HCT116 (cell line): ENCODE data around the gene ARSG. TPM values are rescaled to one million over a fixed set of nuclear protein-coding genes. Genes with fewer than 3 reads are reported as not detected.

ENCODE experiments used
- ATAC-seq: fragments of 200-7000 bp; cut with Tn5 transposase; 2 replicates; pipeline ENCODE4 v1.9.1; 2020; ENCODE audit warnings: mild to moderate bottlenecking, moderate library complexity
- BruUV-seq: library from RNA; stranded (reverse); fragments of 400-500 nt; replicated peaks from 2 replicates; lab custom pipeline; 2021; lab: Mats Ljungman, UMichigan
- CTCF ChIA-PET: fragments of 300-600 bp; sonication (Branson Sonifier 250); formaldehyde crosslinking; loops from one replicate; lab custom pipeline; 2021; ENCODE audit warnings: antibody characterized with exemption; lab: Charles Lee
- POLR2A ChIA-PET: fragments of 300-600, 350-600 bp; sonication (Branson Sonifier 250); formaldehyde crosslinking; loops from one replicate; lab custom pipeline; 2021; ENCODE audit warnings: antibody characterized with exemption; lab: Charles Lee
- RAD21 ChIA-PET, 2 experiments: fragments of 300-600 bp; sonication (Branson Sonifier 250); formaldehyde crosslinking; loops; one replicate each; lab custom pipeline; 2023; ENCODE audit warnings: low total read pairs in 2 of 2; ENCODE audit not compliant: uncharacterized antibody in 2 of 2, unreplicated experiment in 2 of 2, low non-redundant PET in 1 of 2; lab: Charles Lee
- DNase-seq: peaks from one replicate; pipeline ENCODE4 v3.0.0-alpha.2; 2010; ENCODE audit warnings: low read depth, low spot score
- H2AFZ ChIP-seq: fragments of 200-600 bp; shearing (Covaris generic), sonication (generic); 2 replicates; pipeline ENCODE4 v1.6.1; 2017; ENCODE audit warnings: low read depth, mixed run types, mixed read lengths, antibody characterized with exemption, low read length; ENCODE audit not compliant: poor library complexity, severe bottlenecking
- H3K27ac ChIP-seq: 2 replicates; pipeline ENCODE4 v1.5.1; 2012; ENCODE audit warnings: low read depth, low read length
- H3K27me3 ChIP-seq: fragments of 200-600 bp; sonication (generic); 2 replicates; pipeline ENCODE4 v1.6.1; 2016; ENCODE audit warnings: mixed run types, low read length, mixed read lengths; ENCODE audit not compliant: insufficient read depth
- H3K36me3 ChIP-seq, 2 experiments: fragments of 200-500 bp in 1 of 2; fragments of 200-600 bp in 1 of 2; sonication (Bioruptor generic) in 1 of 2; sonication (generic) in 1 of 2; 2 replicates each; pipeline versions ENCODE4 v1.5.1 to v1.6.1; 2014 to 2016; ENCODE audit warnings: low read length in 2 of 2, inconsistent platforms in 1 of 2, mixed read lengths in 1 of 2, mixed run types in 1 of 2; ENCODE audit not compliant: insufficient read depth in 2 of 2, control insufficient read depth in 1 of 2
- H3K4me1 ChIP-seq, 2 experiments: fragments of 200-600 bp in 1 of 2; sonication (generic) in 1 of 2; 2 replicates each; pipeline versions ENCODE4 v1.5.1 to v1.6.1; 2012 to 2017; ENCODE audit warnings: low read length in 2 of 2, inconsistent platforms in 1 of 2, mild to moderate bottlenecking in 1 of 2, mixed read lengths in 1 of 2, mixed run types in 1 of 2, moderate library complexity in 1 of 2; ENCODE audit not compliant: insufficient read depth in 2 of 2, control insufficient read depth in 1 of 2
- H3K4me2 ChIP-seq: fragments of 200-600 bp; sonication (generic); 2 replicates; pipeline ENCODE4 v1.6.1; 2017; ENCODE audit warnings: mixed run types, low read length, mixed read lengths
- H3K4me3 ChIP-seq, 2 experiments: fragments of 200-600 bp in 1 of 2; sonication (generic) in 1 of 2; replicated peaks in 1 of 2; 2 replicates each; pipeline ENCODE4 v1.5.1; 2011 to 2016; ENCODE audit warnings: low read length in 2 of 2, control low read depth in 1 of 2, low read depth in 1 of 2, mild to moderate bottlenecking in 1 of 2, mixed read lengths in 1 of 2, mixed run types in 1 of 2
- H3K79me2 ChIP-seq: fragments of 200-600 bp; sonication (generic); 2 replicates; pipeline ENCODE4 v1.6.1; 2017; ENCODE audit warnings: mild to moderate bottlenecking, mixed run types, low read length, moderate library complexity, mixed read lengths; ENCODE audit not compliant: insufficient read depth
- H3K9ac ChIP-seq: fragments of 200-600 bp; sonication (generic); 2 replicates; pipeline ENCODE4 v1.6.1; 2016; ENCODE audit warnings: low read length, mixed read lengths
- H3K9me2 ChIP-seq: fragments of 200-600 bp; sonication (generic), shearing (Covaris generic); 2 replicates; pipeline ENCODE4 v1.6.1; 2017; ENCODE audit warnings: mixed run types, mild to moderate bottlenecking, moderate library complexity; ENCODE audit not compliant: insufficient read depth
- H3K9me3 ChIP-seq, 2 experiments: fragments of 200-500 bp in 1 of 2; fragments of 200-600 bp in 1 of 2; sonication (Bioruptor generic) in 1 of 2; sonication (generic) in 1 of 2; 2 replicates each; pipeline ENCODE4 v1.6.1; 2014 to 2017; ENCODE audit warnings: low read length in 2 of 2, mixed read lengths in 2 of 2, inconsistent platforms in 1 of 2, low read depth in 1 of 2, mild to moderate bottlenecking in 1 of 2, mixed run types in 1 of 2, moderate library complexity in 1 of 2; ENCODE audit not compliant: control insufficient read depth in 1 of 2, insufficient read depth in 1 of 2
- H4K20me1 ChIP-seq: fragments of 200-600 bp; sonication (generic), shearing (Covaris generic); 2 replicates; pipeline ENCODE4 v1.6.1; 2017; ENCODE audit warnings: mixed run types, mild to moderate bottlenecking, moderate library complexity; ENCODE audit not compliant: insufficient read depth
- CBX3 ChIP-seq: IDR thresholded peaks from 2 replicates; pipeline ENCODE4 v1.6.1; 2012; ENCODE audit warnings: low read depth
- EGR1 ChIP-seq: IDR thresholded peaks from 2 replicates; pipeline ENCODE4 v1.6.1; 2012; ENCODE audit warnings: low read depth
- ELF1 ChIP-seq: IDR thresholded peaks from 2 replicates; pipeline ENCODE4 v1.6.1; 2012; ENCODE audit warnings: low read depth, borderline replicate concordance
- FOSL1 ChIP-seq: IDR thresholded peaks from 2 replicates; pipeline ENCODE4 v1.6.1; 2012; ENCODE audit warnings: low read depth
- MAX ChIP-seq: IDR thresholded peaks from 2 replicates; pipeline ENCODE4 v1.6.1; 2012
- POLR2A ChIP-seq: IDR thresholded peaks from 2 replicates; pipeline ENCODE4 v1.7.0; 2011; ENCODE audit warnings: borderline replicate concordance; ENCODE audit not compliant: insufficient read depth, insufficient read length; ENCODE audit errors: extremely low read depth
- POLR2AphosphoS5 ChIP-seq: IDR thresholded peaks from 2 replicates; pipeline ENCODE4 v1.6.1; 2011; ENCODE audit warnings: mild to moderate bottlenecking, low read depth, low read length, moderate library complexity
- RAD21 ChIP-seq: IDR thresholded peaks from 2 replicates; pipeline ENCODE4 v1.6.1; 2012; ENCODE audit warnings: low read depth, mild to moderate bottlenecking
- SIN3A ChIP-seq: IDR thresholded peaks from 2 replicates; pipeline ENCODE4 v1.6.1; 2012; ENCODE audit warnings: low read depth
- SRF ChIP-seq: IDR thresholded peaks from 2 replicates; pipeline ENCODE4 v1.6.1; 2012; ENCODE audit warnings: low read depth
- TCF7L2 ChIP-seq: IDR thresholded peaks from 2 replicates; pipeline ENCODE4 v1.7.0; 2011; ENCODE audit warnings: borderline replicate concordance, inconsistent platforms; ENCODE audit not compliant: insufficient read depth, insufficient read length; ENCODE audit errors: extremely low read depth
- YY1 ChIP-seq: IDR thresholded peaks from 2 replicates; pipeline ENCODE4 v1.6.1; 2011; ENCODE audit warnings: low read length, low read depth, moderate library complexity, mild to moderate bottlenecking; ENCODE audit not compliant: insufficient replicate concordance; ENCODE audit errors: extremely low read depth
- ZBTB33 ChIP-seq: IDR thresholded peaks from 2 replicates; pipeline ENCODE4 v1.6.1; 2011; ENCODE audit warnings: mild to moderate bottlenecking, low read length, moderate library complexity; ENCODE audit not compliant: insufficient replicate concordance; ENCODE audit errors: extremely low read depth
- ZFX ChIP-seq: fragments of 450-650 bp; IDR thresholded peaks from 2 replicates; pipeline ENCODE4 v1.6.1; 2017
- ZNF274 ChIP-seq: fragments of 200-500 bp; sonication (Bioruptor generic); IDR thresholded peaks from 2 replicates; pipeline ENCODE4 v1.6.1; 2014; ENCODE audit warnings: mild to moderate bottlenecking, low read depth, low read length, inconsistent platforms
- intact Hi-C: fragments of 100-400 bp; cut with micrococcal nuclease; formaldehyde crosslinking; loops from 2 replicates; pipeline ENCODE4 v1.10.0; 2022
- total RNA-seq: library from RNA; stranded (reverse); gene quantifications from one replicate; pipeline ENCODE4 v1.2.1, GENCODE V29; 2021; ENCODE audit not compliant: unreplicated experiment

The ARSG gene
- total RNA-seq, 1 experiment from 2014 or later, result 17.1 TPM

- no peaks in the 10 kb centered on the region for H3K36me3 ChIP-seq
- peaks cover 56 to 78% of the 10 kb centered on the region in 2 experiments for H3K4me1 ChIP-seq
- H3K4me2 ChIP-seq, result peak overlapping the region; percentile 96
- intact Hi-C loops, result no loop called here
- no peak overlapping the region for H2AFZ ChIP-seq
- H3K27me3 ChIP-seq, result no peaks in the 10 kb centered on the region
- ChIA-PET RAD21 (no interaction called here), CTCF (interaction anchor here (1.3 kb wide), 1 partner anchor 147 kb away, joined by 4 read pairs; no protein-coding TSS in a partner anchor), POLR2A (no interaction called here)
- BruUV-seq, result TSS peak; percentile 82
- H3K79me2 ChIP-seq, result 0 out of 2 replicates have a peak, but pooled peaks cover 12% of the 10 kb centered on the region
- no peak for TF ChIP-seq POLR2AphosphoS5
- TF ChIP-seq RAD21, result no peak
- no peak for TF ChIP-seq EGR1
- peak overlapping the region; percentile 92 for H3K27ac ChIP-seq
- H4K20me1 ChIP-seq, result no peaks in the 10 kb centered on the region
- no peaks in the 10 kb centered on the region for H3K9me3 ChIP-seq
- H3K4me3 ChIP-seq, result peak overlapping the region; percentile 36 to 74
- peak overlapping the region; percentile 87 for H3K9ac ChIP-seq
- DNase-seq, result no peak
- no peaks in the 10 kb centered on the region for H3K9me2 ChIP-seq
- no peak for ATAC-seq
These were observed 884 bp upstream of the ARSG start for GRCh38 chr17:68290268-68290954.

DNA sequence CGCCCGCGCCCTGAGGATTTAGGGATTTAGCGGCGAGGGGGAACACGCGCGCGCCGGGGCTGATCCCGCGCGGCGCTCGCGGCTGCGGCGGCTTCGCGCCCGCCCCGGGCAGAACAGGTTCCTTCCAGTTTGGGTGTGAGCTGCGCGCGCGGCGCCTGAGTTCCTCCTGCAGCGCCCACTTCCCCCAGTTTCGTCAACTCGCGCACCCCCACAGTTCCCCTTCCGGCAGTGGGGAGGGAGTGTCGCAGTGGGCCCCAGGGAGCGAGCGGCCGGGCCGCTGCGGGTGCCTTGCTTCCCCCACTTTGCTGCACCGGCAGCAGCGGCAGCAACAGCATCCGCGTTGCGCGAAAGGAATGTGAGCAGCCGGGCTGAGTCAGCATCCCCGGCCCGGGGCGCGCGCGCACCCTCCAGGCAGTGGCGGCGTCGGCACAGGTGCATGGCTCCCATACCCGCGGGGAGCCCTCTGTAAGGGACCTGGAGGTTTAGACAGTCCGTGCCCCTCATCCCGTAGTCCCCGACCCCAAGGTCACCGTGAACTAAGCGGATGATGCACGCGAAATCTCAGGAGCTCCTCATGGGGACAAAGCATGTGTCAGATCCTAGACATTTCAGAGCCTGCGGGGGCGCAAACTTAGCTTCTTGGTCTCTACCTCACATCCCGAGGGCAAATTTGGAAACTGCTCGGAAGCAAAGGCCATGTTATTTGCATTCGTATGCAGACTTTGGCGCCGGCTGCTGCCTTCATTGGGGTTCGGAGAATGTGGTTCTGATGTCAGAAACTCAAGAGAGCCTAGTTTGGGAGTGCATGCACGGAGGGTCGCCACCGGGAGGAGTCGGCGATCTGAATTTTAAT, 767 bp downstream of the ARSG start:
- H3K9me2 ChIP-seq, result no peaks in the 10 kb centered on the region
- peak overlapping the region; percentile 92 for H3K27ac ChIP-seq
- peak overlapping the region; percentile 60 to 74 for H3K4me3 ChIP-seq
- RAD21 ChIA-PET, result interaction anchor here in 1 of 2 experiments (0.6 to 1.8 kb wide), 2 partner anchors 107 to 395 kb away, joined by 5 to 7 read pairs; no protein-coding TSS in a partner anchor
- POLR2A ChIA-PET, result interaction anchor here (1.0 to 1.6 kb wide), 11 partner anchors 12 to 166 kb away, joined by 3 to 8 read pairs (median 3); partner anchors contain the start of genes AMZ2 and WIPI1
- H3K4me2 ChIP-seq, result peak overlapping the region; percentile 96
- BruUV-seq, result no TSS peak
- no peaks in the 10 kb centered on the region for H3K9me3 ChIP-seq
- intact Hi-C loops, result loop anchor here (2.0 kb wide), 1 partner anchor 89 kb away; no protein-coding TSS in a partner anchor
- H3K79me2 ChIP-seq, result 0 out of 2 replicates have a peak, but pooled peaks cover 12% of the 10 kb centered on the region
- no peaks in the 10 kb centered on the region for H3K27me3 ChIP-seq
- CTCF ChIA-PET, result interaction anchor here (1.2 to 1.9 kb wide), 3 partner anchors 29 to 145 kb away, joined by 4 to 7 read pairs (median 4); no protein-coding TSS in a partner anchor
- H3K9ac ChIP-seq, result peak overlapping the region; percentile 87
- no peaks in the 10 kb centered on the region for H4K20me1 ChIP-seq
- H2AFZ ChIP-seq, result peak overlapping the region; percentile 70
- H3K36me3 ChIP-seq, result no peaks in the 10 kb centered on the region
- ATAC-seq (peak; percentile 77), DNase-seq (peak; percentile 63)
- peaks cover 56 to 78% of the 10 kb centered on the region in 2 experiments for H3K4me1 ChIP-seq
- TF ChIP-seq SRF (no peak), TCF7L2 (peak; percentile 71), RAD21 (peak; percentile 70), YY1 (peak; percentile 48), ZFX (no peak; the same call in 1 of the 2 replicates), ELF1 (no peak), FOSL1 (peak; percentile 18; the same call in 1 of the 2 replicates), EGR1 (peak; percentile 66), ZNF274 (no peak), MAX (peak; percentile 89), ZBTB33 (no peak), SIN3A (peak; percentile 62), POLR2A (peak; percentile 46), CBX3 (no peak; the same call in 1 of the 2 replicates)
